PC-9 (cell line): ENCODE results near the gene BPHL.

Source experiments
- CTCF ChIP-seq: fragments of 200-600 bp; sonication (generic); conservative IDR thresholded peaks from 2 replicates; pipeline ENCODE4 v1.6.1; 2017; ENCODE audit warnings: mixed run types, antibody characterized with exemption, mild to moderate bottlenecking, moderate library complexity
- EZH2 ChIP-seq: fragments of 200-600 bp; sonication (generic); IDR thresholded peaks from 2 replicates; pipeline ENCODE4 v1.8.0; 2017; ENCODE audit warnings: antibody characterized with exemption, low read depth

- no peak for TF ChIP-seq CTCF
- TF ChIP-seq EZH2 = no peak
These were observed 4.1 kb upstream of the BPHL start for GRCh38 chr6:3114377-3114776.
